Parathyroid adenoma (tissue), 2 donors: Measurements from ENCODE around the gene DROSHA.

Source experiments
- H2AFZ ChIP-seq: fragments of 300-600 bp; sonication (generic); one replicate; pipeline ENCODE4 v1.7.0; 2017; ENCODE audit warnings: antibody characterized with exemption, mild to moderate bottlenecking
- H3K27ac ChIP-seq: fragments of 300-600 bp; sonication (generic); one replicate; pipeline ENCODE4 v1.7.0; 2017
- H3K27me3 ChIP-seq: fragments of 300-600 bp; sonication (generic); one replicate; pipeline ENCODE4 v1.7.0; 2017; ENCODE audit warnings: low read length; ENCODE audit not compliant: control insufficient read depth, insufficient read depth
- H3K36me3 ChIP-seq: fragments of 300-600 bp; sonication (generic); one replicate; pipeline ENCODE4 v1.7.0; 2017; ENCODE audit warnings: low read length; ENCODE audit not compliant: control insufficient read depth, insufficient read depth
- H3K4me1 ChIP-seq: fragments of 300-600 bp; sonication (generic); one replicate; pipeline ENCODE4 v1.7.0; 2017; ENCODE audit warnings: control low read depth
- H3K4me2 ChIP-seq: fragments of 300-600 bp; sonication (generic); one replicate; pipeline ENCODE4 v1.7.0; 2017; ENCODE audit warnings: low read length
- H3K4me3 ChIP-seq: fragments of 300-600 bp; sonication (generic); one replicate; pipeline ENCODE4 v1.7.0; 2017; ENCODE audit warnings: low read depth, low read length
- H3K79me2 ChIP-seq: fragments of 300-600 bp; sonication (generic); one replicate; pipeline ENCODE4 v1.7.0; 2017; ENCODE audit warnings: control low read depth
- H3K9ac ChIP-seq: fragments of 300-600 bp; sonication (generic); one replicate; pipeline ENCODE4 v1.7.0; 2017; ENCODE audit warnings: mild to moderate bottlenecking
- H3K9me3 ChIP-seq: fragments of 300-600 bp; sonication (generic); one replicate; pipeline ENCODE4 v1.7.0; 2017; ENCODE audit warnings: low read length; ENCODE audit not compliant: control insufficient read depth
- TF ChIP-seq, protein P1 (sequence below): fragments of 300-600 bp; sonication (generic); IDR thresholded peaks from one replicate; pipeline ENCODE4 v1.7.0; 2017; ENCODE audit warnings: antibody characterized with exemption, mild to moderate bottlenecking
- donor health status: primary hyperparathyroidism.

The DROSHA gene

DNA sequence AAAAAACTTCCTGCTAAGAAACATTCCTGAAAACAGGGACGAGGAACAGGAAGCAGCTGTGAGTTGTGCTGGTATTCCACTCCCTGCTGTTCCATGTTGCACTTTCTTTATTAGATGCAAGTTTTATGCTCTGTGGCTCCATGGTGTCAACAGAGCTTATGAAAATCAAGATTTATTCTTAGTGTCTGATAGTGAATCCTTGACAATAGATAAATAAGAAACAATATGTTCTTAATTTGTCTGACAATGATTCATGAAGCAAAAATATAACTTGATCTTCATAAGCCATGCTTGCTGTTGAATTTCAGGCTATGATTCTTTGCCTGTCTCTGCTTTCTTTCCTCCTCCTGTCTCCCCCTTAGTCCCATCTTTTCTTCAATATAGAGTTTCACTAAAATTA lies 119.6 kb downstream of the DROSHA start:
- no peaks in the 10 kb centered on the region for H3K36me3 ChIP-seq
- H3K9ac ChIP-seq: no peak overlapping the region
- no peak overlapping the region for H3K4me3 ChIP-seq
- H3K27ac ChIP-seq: no peak overlapping the region
- no peaks in the 10 kb centered on the region for H3K27me3 ChIP-seq
- no peak overlapping the region for H2AFZ ChIP-seq
- TF ChIP-seq, protein P1, sequence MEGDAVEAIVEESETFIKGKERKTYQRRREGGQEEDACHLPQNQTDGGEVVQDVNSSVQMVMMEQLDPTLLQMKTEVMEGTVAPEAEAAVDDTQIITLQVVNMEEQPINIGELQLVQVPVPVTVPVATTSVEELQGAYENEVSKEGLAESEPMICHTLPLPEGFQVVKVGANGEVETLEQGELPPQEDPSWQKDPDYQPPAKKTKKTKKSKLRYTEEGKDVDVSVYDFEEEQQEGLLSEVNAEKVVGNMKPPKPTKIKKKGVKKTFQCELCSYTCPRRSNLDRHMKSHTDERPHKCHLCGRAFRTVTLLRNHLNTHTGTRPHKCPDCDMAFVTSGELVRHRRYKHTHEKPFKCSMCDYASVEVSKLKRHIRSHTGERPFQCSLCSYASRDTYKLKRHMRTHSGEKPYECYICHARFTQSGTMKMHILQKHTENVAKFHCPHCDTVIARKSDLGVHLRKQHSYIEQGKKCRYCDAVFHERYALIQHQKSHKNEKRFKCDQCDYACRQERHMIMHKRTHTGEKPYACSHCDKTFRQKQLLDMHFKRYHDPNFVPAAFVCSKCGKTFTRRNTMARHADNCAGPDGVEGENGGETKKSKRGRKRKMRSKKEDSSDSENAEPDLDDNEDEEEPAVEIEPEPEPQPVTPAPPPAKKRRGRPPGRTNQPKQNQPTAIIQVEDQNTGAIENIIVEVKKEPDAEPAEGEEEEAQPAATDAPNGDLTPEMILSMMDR: no peak
- no peaks in the 10 kb centered on the region for H3K9me3 ChIP-seq
- no peaks in the 10 kb centered on the region for H3K79me2 ChIP-seq
- H3K4me1 ChIP-seq: peaks cover 8% of the 10 kb centered on the region
- no peak overlapping the region for H3K4me2 ChIP-seq

DNA sequence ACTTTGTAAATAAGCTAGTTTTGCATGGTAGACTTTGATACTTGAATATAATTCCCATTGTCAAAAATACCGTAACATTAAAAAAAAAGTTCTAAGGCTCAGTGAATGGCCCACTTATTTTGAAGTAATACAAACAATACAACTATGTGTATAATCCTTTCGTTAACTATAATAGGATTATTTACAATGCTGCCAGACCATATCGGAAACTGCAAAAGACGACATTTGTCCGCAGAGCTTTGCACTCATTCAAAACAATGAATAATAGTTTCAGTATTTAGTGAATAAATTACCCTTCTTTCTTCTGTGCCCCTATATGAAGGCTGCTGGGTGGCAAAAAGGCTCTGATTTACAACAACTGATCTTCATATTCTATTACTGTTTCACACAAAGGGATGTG lies 121.8 kb downstream of the DROSHA start:
- H3K4me1 ChIP-seq: peaks cover under 1% of the 10 kb centered on the region
- no peak overlapping the region for H2AFZ ChIP-seq
- H3K79me2 ChIP-seq: no peaks in the 10 kb centered on the region
- no peak overlapping the region for H3K4me2 ChIP-seq
- H3K27ac ChIP-seq: no peak overlapping the region
- H3K9ac ChIP-seq: no peak overlapping the region
- TF ChIP-seq, protein P1: no peak
- H3K9me3 ChIP-seq: no peaks in the 10 kb centered on the region
- H3K36me3 ChIP-seq: no peaks in the 10 kb centered on the region
- H3K27me3 ChIP-seq: no peaks in the 10 kb centered on the region
- H3K4me3 ChIP-seq: no peak overlapping the region

GRCh38 chr5:31408814-31409213 lies 123.1 kb downstream of the DROSHA start:
- Histone ChIP-seq H3K4me2 (no peak overlapping the region), H3K79me2 (no peaks in the 10 kb centered on the region), H3K36me3 (no peaks in the 10 kb centered on the region), H3K9ac (no peak overlapping the region), H3K4me3 (no peak overlapping the region), H3K27me3 (no peaks in the 10 kb centered on the region), H3K4me1 (no peaks in the 10 kb centered on the region), H3K9me3 (no peaks in the 10 kb centered on the region), H3K27ac (no peak overlapping the region), H2AFZ (no peak overlapping the region)
- TF ChIP-seq, protein P1: no peak

- H3K36me3 ChIP-seq: no peaks in the 10 kb centered on the region
- H2AFZ ChIP-seq: no peak overlapping the region
- H3K27me3 ChIP-seq: no peaks in the 10 kb centered on the region
- TF ChIP-seq, protein P1: no peak
- no peaks in the 10 kb centered on the region for H3K9me3 ChIP-seq
- no peaks in the 10 kb centered on the region for H3K4me1 ChIP-seq
- H3K4me2 ChIP-seq: no peak overlapping the region
- no peaks in the 10 kb centered on the region for H3K79me2 ChIP-seq
- no peak overlapping the region for H3K9ac ChIP-seq
- no peak overlapping the region for H3K4me3 ChIP-seq
- no peak overlapping the region for H3K27ac ChIP-seq
These were observed 123.8 kb downstream of the DROSHA start for GRCh38 chr5:31407921-31408693.

DNA sequence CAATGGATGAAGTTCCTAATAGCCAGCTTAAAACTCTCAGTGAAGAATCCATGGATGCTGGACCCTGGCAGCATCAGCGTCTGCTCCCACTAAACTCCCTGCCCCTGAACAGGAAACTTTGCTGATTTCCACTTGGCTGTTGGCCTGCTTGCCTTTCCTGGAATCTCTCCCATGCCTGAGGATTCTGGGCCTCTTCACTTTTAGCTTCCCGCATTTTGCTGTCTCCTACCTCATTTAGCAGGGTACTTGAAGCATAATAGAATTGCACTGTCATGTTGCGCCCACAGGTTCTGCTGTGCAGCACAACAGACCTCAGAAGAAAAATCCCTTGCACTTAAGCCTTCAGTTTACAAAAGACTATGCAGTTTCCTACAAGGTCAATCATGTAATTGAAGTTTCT lies 127.6 kb downstream of the DROSHA start:
- no peak overlapping the region for H3K9ac ChIP-seq
- H3K79me2 ChIP-seq: no peaks in the 10 kb centered on the region
- H3K4me1 ChIP-seq: no peaks in the 10 kb centered on the region
- no peaks in the 10 kb centered on the region for H3K27me3 ChIP-seq
- no peaks in the 10 kb centered on the region for H3K36me3 ChIP-seq
- no peak overlapping the region for H3K4me2 ChIP-seq
- no peak overlapping the region for H3K4me3 ChIP-seq
- no peaks in the 10 kb centered on the region for H3K9me3 ChIP-seq
- TF ChIP-seq, protein P1: no peak
- H3K27ac ChIP-seq: no peak overlapping the region
- H2AFZ ChIP-seq: no peak overlapping the region
